ENCODE results near the gene KCNJ15.

DNA sequence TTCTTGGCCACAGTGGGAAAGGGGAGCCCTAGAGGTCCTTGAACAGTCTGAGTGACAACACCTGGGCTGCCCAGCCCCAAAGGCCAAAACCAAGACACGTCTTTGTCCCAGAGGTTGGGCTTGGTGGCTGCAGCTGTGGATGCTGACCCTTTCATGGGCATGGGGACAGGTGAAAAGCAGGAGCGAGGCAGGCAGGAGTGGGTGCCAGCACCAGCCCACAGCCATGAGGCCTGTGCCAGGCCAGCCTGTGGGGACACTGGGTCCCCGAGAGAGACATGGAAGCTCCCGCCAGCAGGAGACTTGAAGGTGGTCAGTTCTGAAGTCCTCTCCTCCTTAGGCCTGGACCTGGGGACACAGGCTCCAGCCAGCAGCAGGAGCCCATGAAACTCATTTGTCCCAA lies 98.6 kb downstream of the KCNJ15 start:
- TF ChIP-seq ZC3H10 (CRISPR knock-in tag; IDR thresholded peaks at IDR 0.05): no peak
- TF ChIP-seq, protein P1, sequence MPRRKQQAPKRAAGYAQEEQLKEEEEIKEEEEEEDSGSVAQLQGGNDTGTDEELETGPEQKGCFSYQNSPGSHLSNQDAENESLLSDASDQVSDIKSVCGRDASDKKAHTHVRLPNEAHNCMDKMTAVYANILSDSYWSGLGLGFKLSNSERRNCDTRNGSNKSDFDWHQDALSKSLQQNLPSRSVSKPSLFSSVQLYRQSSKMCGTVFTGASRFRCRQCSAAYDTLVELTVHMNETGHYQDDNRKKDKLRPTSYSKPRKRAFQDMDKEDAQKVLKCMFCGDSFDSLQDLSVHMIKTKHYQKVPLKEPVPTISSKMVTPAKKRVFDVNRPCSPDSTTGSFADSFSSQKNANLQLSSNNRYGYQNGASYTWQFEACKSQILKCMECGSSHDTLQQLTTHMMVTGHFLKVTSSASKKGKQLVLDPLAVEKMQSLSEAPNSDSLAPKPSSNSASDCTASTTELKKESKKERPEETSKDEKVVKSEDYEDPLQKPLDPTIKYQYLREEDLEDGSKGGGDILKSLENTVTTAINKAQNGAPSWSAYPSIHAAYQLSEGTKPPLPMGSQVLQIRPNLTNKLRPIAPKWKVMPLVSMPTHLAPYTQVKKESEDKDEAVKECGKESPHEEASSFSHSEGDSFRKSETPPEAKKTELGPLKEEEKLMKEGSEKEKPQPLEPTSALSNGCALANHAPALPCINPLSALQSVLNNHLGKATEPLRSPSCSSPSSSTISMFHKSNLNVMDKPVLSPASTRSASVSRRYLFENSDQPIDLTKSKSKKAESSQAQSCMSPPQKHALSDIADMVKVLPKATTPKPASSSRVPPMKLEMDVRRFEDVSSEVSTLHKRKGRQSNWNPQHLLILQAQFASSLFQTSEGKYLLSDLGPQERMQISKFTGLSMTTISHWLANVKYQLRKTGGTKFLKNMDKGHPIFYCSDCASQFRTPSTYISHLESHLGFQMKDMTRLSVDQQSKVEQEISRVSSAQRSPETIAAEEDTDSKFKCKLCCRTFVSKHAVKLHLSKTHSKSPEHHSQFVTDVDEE (CRISPR knock-in tag; IDR thresholded peaks at IDR 0.05): no peak
- TF ChIP-seq ZNF565 (CRISPR knock-in tag; conservative IDR thresholded peaks at IDR 0.05; ENCODE audit: low read depth): no peak
- TF ChIP-seq ZNF8 (CRISPR knock-in tag; IDR thresholded peaks at IDR 0.05): no peak
- TF ChIP-seq ZFP30 (CRISPR knock-in tag; IDR thresholded peaks at IDR 0.05): no peak

Measured in SK-N-SH treated with all-trans-retinoic acid at 6 μM for 48 hours (cell line).